ENCODE measurements around the gene HIVEP3. TPM values are rescaled to one million over a fixed set of nuclear protein-coding genes. Genes with fewer than 3 reads are reported as not detected.
A peak's percentile ranks its signal among the peaks of the same experiment; 100 is the strongest.

HIVEP3 gene
- total RNA-seq, 2 donors from 2014 or later = 3.4 to 4.0 TPM

DNA sequence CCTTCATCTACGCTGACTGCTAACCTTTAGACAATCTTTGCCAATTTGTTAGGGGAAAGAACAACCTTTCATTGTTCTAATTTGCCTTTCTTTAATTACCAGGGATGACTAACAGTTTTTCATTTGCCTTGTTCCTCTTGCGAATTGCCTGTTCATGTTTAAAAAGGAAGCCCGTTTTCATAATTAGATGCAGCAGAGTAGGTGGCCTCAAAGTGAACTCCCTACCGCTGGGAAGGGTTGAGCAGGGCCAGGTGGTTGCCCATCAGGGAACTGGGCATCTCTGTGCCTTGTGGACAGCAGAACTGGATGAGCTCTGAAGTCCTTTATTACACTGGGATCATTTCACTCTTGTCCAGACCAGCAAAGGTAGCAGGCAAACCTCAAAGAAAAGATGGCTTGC lies 59.0 kb downstream of the HIVEP3 start:
- Histone ChIP-seq H3K36me3 (replicated peaks in 1 of 2; ENCODE audit: insufficient read depth in 1 of 2, low read depth in 2 of 2) (no peaks in the 10 kb centered on the region), H3K9me3 (no peaks in the 10 kb centered on the region), H3K27me3 (no peaks in the 10 kb centered on the region), H3K4me3 (no peak overlapping the region), H3K27ac (no peak overlapping the region), H3K4me1 (no peaks in the 10 kb centered on the region)
- intact Hi-C loops (cut with DNase I) = no loop called here
- TF ChIP-seq, protein P1, sequence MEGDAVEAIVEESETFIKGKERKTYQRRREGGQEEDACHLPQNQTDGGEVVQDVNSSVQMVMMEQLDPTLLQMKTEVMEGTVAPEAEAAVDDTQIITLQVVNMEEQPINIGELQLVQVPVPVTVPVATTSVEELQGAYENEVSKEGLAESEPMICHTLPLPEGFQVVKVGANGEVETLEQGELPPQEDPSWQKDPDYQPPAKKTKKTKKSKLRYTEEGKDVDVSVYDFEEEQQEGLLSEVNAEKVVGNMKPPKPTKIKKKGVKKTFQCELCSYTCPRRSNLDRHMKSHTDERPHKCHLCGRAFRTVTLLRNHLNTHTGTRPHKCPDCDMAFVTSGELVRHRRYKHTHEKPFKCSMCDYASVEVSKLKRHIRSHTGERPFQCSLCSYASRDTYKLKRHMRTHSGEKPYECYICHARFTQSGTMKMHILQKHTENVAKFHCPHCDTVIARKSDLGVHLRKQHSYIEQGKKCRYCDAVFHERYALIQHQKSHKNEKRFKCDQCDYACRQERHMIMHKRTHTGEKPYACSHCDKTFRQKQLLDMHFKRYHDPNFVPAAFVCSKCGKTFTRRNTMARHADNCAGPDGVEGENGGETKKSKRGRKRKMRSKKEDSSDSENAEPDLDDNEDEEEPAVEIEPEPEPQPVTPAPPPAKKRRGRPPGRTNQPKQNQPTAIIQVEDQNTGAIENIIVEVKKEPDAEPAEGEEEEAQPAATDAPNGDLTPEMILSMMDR (IDR thresholded peaks at IDR 0.05) = no peak
- TF ChIP-seq POLR2A (IDR thresholded peaks at IDR 0.05) = no peak
- ATAC-seq (no peak), DNase-seq (no peak)
- 78 to 93% methylated on average over 4 of the region's 4 CpGs for WGBS, 2 donors

DNA sequence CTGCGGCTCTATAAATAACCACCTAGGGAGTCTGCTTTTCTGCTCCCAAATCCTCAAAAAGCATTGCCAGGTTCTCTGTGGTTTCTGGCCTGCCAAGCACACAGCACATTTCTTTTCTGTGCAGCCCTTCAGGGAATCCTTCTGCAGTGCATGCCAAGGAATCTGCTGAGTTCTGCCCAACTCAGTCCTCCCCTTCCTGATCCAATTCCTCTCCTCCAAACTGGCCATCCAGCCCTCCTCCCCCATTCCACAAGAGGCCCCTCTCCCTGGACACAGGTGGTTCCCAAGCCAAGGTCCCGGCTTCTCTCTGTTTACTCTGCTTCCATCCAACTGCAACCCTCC lies 61.8 kb downstream of the HIVEP3 start:
- H3K27me3 ChIP-seq = no peaks in the 10 kb centered on the region
- no peaks in the 10 kb centered on the region for H3K9me3 ChIP-seq
- no peak for ATAC-seq
- intact Hi-C loops (cut with DNase I) = no loop called here
- no peaks in the 10 kb centered on the region for H3K36me3 ChIP-seq (replicated peaks in 1 of 2; ENCODE audit: insufficient read depth in 1 of 2, low read depth in 2 of 2)
- peak in 1 of 4 donors; percentile 10 for DNase-seq
- TF ChIP-seq POLR2A (IDR thresholded peaks at IDR 0.05) = no peak
- TF ChIP-seq, protein P1 (IDR thresholded peaks at IDR 0.05) = no peak
- 64 to 71% methylated on average over 2 of the region's 2 CpGs for WGBS, 2 donors
- H3K4me3 ChIP-seq = no peak overlapping the region
- H3K27ac ChIP-seq = no peak overlapping the region
- H3K4me1 ChIP-seq = no peaks in the 10 kb centered on the region

DNA sequence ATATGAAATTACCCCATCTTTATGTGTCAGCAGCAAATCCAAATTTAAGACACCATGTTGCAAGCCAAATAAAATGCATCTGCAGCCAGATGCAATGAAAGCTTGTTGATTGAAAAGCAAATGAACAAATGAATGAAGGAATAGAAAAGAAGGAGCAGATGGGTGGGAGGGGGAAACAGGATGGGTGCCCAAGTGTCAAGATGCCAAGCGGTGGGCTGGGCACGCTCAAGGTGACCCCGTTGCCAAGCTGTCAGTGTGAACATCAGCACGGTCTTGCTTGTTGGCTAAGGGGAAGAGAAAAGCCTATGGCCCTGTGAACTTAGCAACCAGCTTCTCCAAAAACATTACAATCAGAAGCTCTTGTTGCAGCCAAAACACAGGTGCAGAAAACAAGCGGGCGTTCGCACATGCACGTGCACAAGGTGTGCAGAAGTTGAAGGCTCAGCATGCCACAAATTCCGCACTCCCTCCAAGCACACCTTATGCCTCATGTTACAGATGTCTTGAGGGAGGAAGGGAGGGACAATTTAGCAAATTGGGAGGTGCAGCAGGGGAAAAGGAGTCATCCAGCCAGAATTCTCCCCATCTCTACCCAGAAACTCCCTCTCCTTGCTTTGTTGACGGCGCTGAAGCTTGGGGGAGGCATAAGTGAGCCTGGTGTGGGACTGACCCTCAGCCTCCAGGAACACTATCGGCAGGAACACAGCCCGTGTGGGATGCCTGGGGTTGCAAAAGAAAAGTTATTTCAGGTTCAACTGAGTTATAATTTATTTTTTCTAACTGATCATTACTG lies 62.4 kb downstream of the HIVEP3 start:
- no peak for ATAC-seq
- intact Hi-C loops (cut with DNase I) = no loop called here
- Histone ChIP-seq H3K9me3 (no peaks in the 10 kb centered on the region), H3K36me3 (replicated peaks in 1 of 2; ENCODE audit: insufficient read depth in 1 of 2, low read depth in 2 of 2) (no peaks in the 10 kb centered on the region), H3K27me3 (no peaks in the 10 kb centered on the region), H3K4me1 (no peaks in the 10 kb centered on the region), H3K27ac (no peak overlapping the region), H3K4me3 (no peak overlapping the region)
- DNase-seq = no peak
- TF ChIP-seq POLR2A (IDR thresholded peaks at IDR 0.05) = no peak
- TF ChIP-seq, protein P1 (IDR thresholded peaks at IDR 0.05) = no peak
- WGBS, 2 donors = 91 to 92% methylated on average over 13 of the region's 13 CpGs

DNA sequence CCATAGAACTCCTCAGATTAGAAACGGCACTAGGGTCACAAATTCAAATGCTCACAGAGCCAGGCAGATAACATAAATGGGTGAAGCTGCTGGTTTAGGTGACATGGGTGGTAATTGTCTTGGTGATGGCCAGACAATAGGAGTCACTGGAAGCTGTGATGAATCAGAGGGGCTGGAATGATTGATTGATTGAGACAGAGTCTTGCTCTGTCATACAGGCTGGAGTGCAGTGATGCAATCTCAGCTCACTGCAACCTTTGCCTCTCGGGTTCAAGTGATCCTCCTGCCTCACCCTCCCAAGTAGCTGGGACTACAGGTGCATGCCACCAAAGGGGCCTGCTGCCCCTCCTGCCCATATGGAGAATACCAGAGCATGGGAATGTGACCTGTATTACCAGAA lies 63.0 kb downstream of the HIVEP3 start:
- 91 to 94% methylated on average over 1 to 2 of the region's 2 CpGs for WGBS, 2 donors
- no peak for DNase-seq
- Histone ChIP-seq H3K4me3 (no peak overlapping the region), H3K36me3 (replicated peaks in 1 of 2; ENCODE audit: insufficient read depth in 1 of 2, low read depth in 2 of 2) (no peaks in the 10 kb centered on the region), H3K27ac (no peak overlapping the region), H3K9me3 (no peaks in the 10 kb centered on the region), H3K4me1 (no peaks in the 10 kb centered on the region), H3K27me3 (no peaks in the 10 kb centered on the region)
- no peak for ATAC-seq
- TF ChIP-seq, protein P1 (IDR thresholded peaks at IDR 0.05) = no peak
- TF ChIP-seq POLR2A (IDR thresholded peaks at IDR 0.05) = no peak
- intact Hi-C loops (cut with DNase I) = no loop called here

DNA sequence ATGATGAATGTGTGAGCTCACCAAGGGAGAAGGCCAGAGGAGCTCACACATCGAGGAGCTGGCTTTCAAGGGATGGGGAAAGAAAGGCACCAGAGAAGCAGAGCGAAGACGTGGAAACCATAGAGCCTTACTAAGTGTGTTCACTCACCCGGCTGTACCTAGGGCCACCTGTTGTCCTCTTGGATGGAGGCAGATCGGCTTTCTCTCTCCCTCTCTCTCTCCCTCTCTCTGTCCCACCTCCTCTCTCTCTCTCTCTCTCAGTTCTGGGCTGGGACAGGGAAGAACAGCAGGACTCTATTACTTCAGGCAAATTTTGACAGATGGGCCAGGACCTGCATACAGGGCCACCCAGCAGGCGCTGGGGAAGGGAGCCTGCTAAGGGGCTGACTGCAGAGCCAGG lies 64.8 kb downstream of the HIVEP3 start:
- Histone ChIP-seq H3K27ac (no peak overlapping the region), H3K9me3 (no peaks in the 10 kb centered on the region), H3K4me3 (no peak overlapping the region), H3K27me3 (no peaks in the 10 kb centered on the region), H3K36me3 (replicated peaks in 1 of 2; ENCODE audit: insufficient read depth in 1 of 2, low read depth in 2 of 2) (no peaks in the 10 kb centered on the region), H3K4me1 (no peaks in the 10 kb centered on the region)
- no peak for DNase-seq
- TF ChIP-seq, protein P1 (IDR thresholded peaks at IDR 0.05) = no peak
- TF ChIP-seq POLR2A (IDR thresholded peaks at IDR 0.05) = no peak
- WGBS, 2 donors = 90 to 95% methylated on average over 6 of the region's 6 CpGs
- intact Hi-C loops (cut with DNase I) = no loop called here
- no peak for ATAC-seq

All from body of pancreas (tissue), 4 donors.